NCI-H2107 treated with DMSO at 0.1 percent for 48 hours (cell line): ENCODE results near the gene ATF6B.
"Not testable (repeated sequence)": the region's sequence is repeated elsewhere in the genome, so short reads cannot be mapped to it uniquely, and the experiment has no call there.

ENCODE experiments used
- DNase-seq: peaks from one replicate; lab custom pipeline; 2025; ENCODE audit not compliant: unreplicated experiment; lab: John Stamatoyannopoulos, UW

ATF6B gene

GRCh38 chr6:32083812-32084768, 44.0 kb downstream of the ATF6B start:
- DNase-seq, result no peak

- DNase-seq, result no peak
Measured at GRCh38 chr6:32082935-32083334, 45.1 kb downstream of the ATF6B start.

- no peak for DNase-seq
Measured at GRCh38 chr6:32082478-32082877, 45.6 kb downstream of the ATF6B start.

- no peak for DNase-seq
Measured at GRCh38 chr6:32081168-32081990, 46.7 kb downstream of the ATF6B start.

GRCh38 chr6:32079566-32080290, 48.3 kb downstream of the ATF6B start:
- DNase-seq, result no peak

- no peak for DNase-seq
Measured at GRCh38 chr6:32076321-32076809, 51.7 kb downstream of the ATF6B start.

GRCh38 chr6:32075781-32076180, 52.3 kb downstream of the ATF6B start:
- no peak for DNase-seq

- no peak for DNase-seq
Measured at GRCh38 chr6:32074996-32075532, 53.0 kb downstream of the ATF6B start.

GRCh38 chr6:32073613-32074012, 54.4 kb downstream of the ATF6B start:
- no peak for DNase-seq

- no peak for DNase-seq
Measured at GRCh38 chr6:32073101-32073500, 54.9 kb downstream of the ATF6B start.

- DNase-seq, result no peak
Measured at GRCh38 chr6:32070814-32071543, 57.1 kb downstream of the ATF6B start.

GRCh38 chr6:32069878-32070515, 58.0 kb downstream of the ATF6B start:
- no peak for DNase-seq

- DNase-seq, result no peak
Measured at GRCh38 chr6:32069460-32069859, 58.6 kb downstream of the ATF6B start.

GRCh38 chr6:32068867-32069266, 59.2 kb downstream of the ATF6B start:
- DNase-seq, result no peak

GRCh38 chr6:32068315-32068714, 59.7 kb downstream of the ATF6B start:
- DNase-seq, result not testable (repeated sequence)

- not testable (repeated sequence) for DNase-seq
Measured at GRCh38 chr6:32067521-32067920, 60.5 kb downstream of the ATF6B start.
